GM18861 (cell line): ENCODE data around the gene BRD3OS.

Experiments used
- ATAC-seq: cut with Tn5 transposase; IDR thresholded peaks from one replicate; pipeline ENCODE4 v1.9.1; 2021; ENCODE audit not compliant: unreplicated experiment

BRD3OS gene

DNA sequence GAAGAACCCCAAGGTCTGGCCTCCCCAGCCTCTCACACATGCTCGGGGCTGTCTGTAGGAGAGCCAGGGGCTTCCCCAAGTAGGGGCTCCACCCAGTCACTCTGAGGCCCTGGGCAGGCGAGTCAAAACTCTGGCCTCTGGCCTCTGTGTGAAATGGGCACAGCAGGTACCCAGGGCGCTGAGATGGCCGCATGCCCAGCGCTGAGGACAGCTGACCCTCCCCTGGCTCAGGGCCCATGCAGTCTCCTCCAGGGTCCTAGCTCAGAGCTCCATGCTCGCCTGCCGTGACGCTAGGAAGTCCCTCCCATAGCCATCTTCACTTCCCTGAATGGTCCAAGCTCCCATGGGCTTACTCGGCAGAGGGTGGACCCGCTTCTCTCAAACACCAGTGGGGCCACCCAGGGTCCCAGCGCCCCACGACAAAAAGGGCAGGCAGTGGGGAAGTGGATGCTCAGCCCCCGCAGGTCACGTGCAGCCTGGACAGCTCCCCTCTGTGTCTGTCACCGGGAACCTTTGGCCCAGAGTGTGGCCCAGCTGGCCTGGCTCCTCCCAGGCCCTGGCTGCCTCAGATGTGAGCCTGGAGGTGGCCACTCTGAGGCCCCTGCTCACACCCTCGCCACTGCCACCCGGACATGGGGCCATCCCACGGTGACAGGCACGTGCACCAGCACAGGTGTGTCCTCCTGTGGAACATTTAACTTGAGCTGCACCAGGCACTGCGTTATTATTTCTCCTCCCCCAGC is 21.0 kb upstream of the BRD3OS start:
- no peak for ATAC-seq

DNA sequence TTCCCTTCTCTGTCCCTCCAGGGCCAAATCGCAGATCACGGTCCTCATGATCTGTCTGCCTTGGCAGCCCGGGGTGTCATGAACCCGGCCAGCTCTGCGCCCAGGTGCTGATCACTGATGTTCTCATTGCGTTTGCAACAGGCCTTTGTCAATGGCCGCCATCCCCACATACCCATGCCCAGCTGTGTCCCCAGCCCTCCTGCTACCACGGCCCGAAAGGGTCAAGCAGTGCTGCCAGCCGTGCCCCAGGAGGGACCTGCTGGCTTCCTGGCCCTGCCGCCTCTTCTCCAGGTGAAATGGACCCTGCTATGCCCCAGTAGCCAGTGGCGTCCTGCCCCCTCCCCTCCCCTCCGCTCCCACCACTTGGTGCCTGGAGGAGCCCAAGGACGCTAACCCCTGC is 20.4 kb upstream of the BRD3OS start:
- no peak for ATAC-seq

DNA sequence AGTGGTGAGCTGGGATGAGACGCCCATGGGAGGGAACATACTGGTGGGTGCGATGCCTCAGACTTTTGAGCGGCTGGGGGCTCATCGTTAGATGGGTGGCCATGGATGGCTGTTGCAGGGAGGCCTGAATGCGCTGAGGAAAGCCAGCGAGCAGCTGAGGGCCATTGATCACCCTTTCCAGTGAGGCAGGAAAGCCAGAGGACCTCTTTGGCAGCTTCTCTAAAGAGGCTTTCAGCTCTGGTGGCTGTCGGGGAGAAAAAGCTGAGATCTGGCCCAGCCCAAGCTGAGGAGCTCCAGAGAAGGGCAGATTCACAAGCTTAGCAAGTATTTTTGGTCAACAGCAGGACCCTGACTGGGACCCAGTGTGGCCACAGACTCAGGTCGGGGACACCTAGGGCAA is 19.9 kb upstream of the BRD3OS start:
- ATAC-seq, result no peak

DNA sequence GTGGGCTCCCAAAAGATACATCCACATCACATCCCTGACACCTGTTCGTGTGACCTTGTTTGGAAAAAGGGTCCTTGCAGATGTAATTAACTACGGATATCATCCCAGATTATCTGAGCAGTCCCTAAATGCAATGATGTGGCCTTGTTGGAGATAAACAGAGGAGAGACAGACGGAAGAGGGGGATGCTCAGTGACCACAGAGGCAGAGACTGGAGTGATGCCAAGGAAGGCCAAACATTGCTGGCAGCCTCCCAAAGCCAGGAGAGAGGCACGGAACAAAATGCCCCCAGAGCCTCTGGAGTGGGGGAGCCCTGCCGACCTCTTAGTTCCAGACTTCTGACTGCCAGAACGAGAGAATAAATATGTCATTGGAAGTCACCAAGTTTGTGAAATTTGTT is 18.1 kb upstream of the BRD3OS start:
- ATAC-seq, result no peak

DNA sequence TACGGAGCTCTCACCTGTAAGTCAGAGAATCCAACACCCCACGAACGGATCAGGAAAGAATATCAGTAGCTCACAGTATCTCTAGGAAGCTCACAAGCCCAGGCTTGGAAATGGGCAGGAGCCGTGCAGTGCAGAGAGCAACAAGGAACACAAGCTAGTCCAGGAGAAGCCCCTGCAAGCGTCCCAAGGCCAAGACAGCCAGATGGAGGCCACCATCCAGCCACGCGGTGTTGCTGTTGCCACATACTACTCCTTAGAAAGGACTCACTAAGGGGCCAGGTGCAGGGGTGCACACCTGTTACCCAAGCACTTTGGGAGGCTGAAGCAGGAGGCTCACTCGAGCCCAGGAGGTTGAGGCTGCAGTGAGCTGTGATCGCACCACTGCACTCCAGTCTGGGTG is 17.7 kb upstream of the BRD3OS start:
- no peak for ATAC-seq

DNA sequence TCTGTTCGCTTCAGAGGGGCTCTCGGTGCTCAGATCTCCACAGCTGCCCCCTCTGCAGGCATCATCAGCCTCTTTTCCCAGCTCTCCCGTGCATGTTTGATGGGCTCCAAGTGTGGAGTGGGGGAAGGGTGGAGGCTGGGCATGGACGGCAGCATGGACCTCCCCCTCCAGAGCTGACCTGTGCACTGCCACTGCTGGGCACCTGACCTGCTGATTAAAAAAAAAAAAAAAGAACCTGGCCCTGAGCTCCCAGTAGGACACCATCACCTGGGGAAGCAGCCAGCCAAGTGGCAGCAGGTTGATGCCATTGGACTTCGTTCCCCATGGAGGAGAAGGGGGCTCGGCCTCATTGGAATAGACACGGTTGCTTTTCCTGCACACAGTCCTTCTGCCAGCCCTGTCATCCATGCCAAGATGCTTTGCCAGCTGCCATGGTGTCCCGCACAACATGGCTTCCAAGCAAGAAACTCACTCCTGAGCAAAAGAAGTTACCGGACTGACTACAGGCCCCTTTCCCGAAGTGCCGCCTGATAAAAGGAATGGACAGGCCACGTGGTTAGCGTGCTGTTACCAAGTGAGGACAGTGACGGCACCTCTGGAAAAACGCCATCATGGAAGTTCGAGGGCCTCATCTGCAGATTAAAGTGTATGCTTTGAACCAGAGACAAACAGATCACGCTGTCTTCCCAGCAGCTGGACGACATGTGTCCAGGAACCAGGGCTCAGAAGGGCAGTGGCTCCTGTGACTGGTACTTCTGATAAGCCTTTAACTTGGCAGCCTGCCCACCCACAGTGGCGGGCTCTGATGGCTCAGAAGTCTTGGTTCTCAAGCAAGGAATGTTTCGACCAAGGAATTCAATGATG is 14.7 kb upstream of the BRD3OS start:
- ATAC-seq, result no peak

DNA sequence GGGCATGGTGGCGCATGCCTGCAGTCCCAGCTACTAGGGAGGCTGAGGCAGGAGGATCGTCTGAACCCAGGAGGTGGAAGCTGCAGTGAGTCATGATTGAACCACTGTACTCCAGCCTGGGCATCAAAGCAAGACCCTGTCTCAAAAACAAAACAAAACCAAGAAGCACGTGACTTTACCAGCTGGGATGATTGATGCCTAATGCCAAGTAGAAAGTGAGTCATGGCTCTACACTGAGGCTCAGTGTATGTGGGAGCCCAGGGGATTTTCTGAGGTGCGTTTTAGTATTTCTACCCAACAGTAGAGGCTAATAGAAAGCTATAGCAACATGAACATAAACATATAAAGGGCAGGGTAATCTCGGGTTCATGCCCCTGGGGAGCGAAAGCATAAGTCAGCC is 13.9 kb upstream of the BRD3OS start:
- ATAC-seq, result no peak

DNA sequence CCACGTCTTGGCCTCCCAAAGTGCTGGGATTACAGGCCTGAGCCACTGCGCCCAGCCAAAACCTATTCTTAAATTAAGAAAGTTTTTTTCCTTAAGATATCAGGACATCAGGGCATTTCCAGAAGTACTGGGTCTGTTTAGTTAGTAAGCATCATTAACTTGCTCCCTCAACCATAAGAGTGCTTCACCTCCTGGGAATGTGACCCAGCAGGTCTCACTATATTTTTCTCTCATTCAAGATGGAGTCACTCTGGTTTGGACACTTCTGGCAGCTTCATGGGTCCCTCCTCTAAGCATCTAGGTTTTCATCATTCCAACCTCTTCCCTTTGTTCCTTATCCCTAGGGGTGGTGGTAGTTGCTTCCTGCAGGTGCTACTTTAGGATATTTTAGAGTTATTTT is 10.3 kb upstream of the BRD3OS start:
- ATAC-seq, result no peak

DNA sequence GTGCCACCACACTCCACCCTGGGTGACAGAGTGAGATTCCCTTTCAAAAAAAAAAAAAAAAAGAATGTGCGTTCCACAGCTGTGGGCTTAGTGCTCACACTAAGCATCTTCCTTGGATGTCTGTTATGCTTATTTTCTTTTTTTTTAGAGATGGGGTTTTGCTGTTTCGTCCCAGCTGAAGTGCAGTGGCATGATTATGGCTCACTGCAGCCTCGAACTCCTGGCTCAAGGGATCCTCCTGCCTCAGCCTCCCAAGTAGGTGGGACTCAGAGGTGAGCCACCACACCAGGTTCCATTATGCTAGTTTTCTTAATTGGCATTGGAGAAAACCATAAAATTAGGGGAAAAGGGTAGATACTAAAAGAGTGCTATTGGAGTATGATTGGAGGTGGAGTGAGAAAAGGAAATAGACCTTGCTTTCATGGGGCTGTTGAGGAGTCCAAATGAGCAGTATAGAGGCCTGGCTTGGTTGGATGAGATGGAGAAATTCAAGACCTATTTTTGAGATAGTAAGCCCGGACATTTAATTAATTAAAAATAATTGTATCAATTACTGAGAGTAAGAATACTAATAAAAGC is 978 bp upstream of the BRD3OS start:
- no peak for ATAC-seq

DNA sequence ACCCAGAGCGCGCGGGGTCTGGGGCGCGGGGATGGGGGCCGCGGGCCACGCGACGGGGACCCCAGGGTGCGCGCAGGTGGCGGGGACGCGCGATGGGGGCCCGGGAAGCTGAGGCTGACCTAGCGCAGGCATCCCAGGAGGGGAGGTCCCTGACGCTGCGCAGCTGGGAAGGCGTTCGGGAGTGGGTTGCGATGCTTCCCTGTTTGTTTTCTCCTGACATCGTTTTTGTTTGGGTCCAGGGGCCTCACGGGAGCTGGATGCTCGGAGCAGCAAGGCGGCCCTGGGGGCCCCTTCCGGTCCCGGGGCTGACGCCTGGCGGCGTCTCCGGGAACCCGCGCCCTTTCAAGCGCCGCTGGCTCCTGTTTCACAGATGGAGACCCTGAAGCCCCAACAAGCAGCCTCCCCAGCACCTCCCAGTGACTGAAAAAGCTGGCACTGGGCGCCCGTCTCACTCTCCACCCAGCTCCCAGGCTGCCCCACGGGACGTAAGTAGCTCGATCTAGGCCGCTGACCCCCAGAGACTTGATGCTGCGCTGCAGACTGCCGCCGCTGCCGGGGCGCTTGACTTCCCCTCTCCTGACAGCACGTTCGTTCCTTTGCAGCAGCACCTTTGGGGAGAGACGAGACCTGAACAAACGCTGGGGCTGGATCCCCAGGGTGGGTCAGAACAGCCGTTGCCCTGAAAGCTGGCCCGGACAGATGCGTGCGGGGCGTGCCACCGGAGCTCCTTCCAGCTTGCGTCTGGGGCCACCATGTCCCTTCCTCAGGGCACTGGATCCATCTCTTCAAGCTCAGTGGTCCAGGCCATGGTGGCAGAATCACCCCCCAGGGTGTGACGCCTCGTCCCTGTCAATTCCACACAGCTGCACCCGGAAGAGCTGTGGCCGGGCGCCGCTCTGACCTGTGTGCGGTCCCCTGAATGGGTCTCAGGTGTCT is 593 bp downstream of the BRD3OS start:
- peak; percentile 31 for ATAC-seq

DNA sequence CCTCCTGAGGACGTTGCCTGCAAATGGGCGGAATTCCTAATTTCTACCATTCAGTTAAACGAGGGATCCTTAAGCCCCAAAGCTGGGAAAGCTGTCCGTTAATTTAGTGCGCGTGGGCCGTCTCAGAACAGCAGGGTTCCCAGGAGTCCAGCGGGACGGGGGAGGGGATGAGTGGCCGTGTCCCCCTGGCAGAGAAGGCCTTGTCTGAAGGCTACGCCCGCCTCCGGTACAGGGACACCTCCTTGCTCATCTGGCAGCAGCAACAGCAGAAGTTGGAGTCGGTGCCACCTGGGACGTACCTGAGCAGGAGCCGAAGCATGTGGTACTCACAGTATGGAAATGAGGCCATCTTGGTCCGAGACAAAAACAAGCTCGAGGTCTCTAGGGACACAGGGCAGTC is 1.3 kb downstream of the BRD3OS start:
- ATAC-seq, result no peak

DNA sequence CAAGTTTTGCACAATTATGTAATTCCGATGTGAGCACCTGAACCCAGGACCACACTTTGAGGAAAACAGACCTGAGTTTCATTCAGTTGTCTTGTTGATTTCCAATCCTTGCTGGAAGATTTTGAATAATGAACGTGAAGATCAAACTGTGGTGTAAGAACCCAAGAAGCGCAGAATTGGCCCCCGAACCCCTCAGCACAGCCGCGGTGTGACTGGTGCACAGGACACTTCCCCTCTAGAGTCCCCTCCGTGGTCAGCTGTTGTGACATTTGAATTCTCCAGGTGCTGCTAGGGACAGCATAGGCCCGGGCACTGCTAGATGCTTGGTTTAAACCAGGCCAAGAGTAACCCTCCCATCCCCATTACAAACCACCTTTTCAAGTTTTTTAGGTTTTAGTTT is 1.7 kb downstream of the BRD3OS start:
- ATAC-seq, result no peak

DNA sequence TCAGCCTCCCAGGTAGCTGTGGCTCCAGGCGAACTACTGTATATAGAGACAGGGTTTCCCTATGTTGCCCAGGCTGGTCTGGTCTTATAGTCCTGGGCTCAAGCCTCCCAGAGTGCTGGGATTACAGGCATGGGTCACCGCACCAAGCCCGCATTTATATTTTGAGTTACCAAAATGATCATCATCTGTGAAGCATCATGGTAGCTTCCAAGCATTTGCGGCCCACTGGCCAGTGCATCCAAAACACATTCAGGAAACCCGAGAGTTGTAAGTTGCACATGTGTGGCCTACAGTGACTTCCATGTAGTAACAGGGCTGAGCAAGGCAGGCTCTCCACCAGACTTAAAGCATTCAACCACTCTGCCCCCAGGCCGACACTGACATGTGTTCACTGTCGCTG is 2.3 kb downstream of the BRD3OS start:
- ATAC-seq, result no peak

DNA sequence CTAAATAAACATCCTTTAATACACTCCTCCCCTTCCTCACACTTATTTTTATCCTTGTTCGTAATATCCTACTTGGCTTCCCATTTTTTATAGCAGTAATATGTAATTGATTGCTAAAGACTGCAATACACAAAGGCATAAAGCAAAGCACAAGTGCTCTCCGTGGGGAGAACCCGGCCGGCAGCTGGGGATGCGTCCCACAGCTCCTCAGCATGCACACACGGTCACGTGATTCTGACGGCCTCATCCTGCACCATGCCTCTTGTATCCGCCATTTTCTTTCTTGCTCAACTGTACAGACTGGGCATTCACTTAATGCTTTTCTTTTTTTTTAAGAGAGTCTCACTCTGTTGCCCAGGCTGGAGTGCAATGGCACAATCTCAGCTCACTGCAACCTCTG is 2.8 kb downstream of the BRD3OS start:
- ATAC-seq, result no peak

DNA sequence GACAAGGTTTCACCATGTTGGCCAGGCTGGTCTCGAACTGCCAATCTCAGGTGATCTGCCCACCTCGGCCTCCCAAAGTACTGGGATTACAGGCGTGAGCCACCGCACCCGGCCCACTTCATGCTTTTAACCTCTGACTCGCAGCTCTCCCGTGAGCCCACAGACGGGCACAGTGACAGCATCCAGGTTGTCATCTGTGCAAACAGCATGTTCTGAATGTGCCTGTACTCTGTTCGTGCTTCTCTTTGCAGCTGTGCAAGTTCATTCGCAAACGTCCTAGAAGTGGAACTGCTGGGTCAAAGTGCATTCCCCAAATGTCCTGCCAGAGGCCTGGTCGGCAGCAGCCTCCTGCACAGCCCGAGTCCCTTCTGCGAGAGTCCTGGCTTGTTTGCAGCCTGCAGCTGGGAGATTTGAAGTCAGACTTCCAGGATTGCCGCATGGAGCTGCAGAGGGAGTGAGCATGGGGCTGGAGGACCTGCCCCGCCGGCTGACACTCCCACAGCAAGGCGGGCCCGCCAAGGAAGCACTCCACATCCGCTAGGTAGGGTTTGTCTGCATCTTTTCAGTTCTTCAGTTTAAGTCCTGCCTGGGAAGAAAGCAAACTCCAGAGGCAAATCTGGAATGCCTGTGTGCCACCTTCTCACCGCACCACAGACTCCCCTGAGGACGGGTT is 3.4 kb downstream of the BRD3OS start:
- no peak for ATAC-seq

DNA sequence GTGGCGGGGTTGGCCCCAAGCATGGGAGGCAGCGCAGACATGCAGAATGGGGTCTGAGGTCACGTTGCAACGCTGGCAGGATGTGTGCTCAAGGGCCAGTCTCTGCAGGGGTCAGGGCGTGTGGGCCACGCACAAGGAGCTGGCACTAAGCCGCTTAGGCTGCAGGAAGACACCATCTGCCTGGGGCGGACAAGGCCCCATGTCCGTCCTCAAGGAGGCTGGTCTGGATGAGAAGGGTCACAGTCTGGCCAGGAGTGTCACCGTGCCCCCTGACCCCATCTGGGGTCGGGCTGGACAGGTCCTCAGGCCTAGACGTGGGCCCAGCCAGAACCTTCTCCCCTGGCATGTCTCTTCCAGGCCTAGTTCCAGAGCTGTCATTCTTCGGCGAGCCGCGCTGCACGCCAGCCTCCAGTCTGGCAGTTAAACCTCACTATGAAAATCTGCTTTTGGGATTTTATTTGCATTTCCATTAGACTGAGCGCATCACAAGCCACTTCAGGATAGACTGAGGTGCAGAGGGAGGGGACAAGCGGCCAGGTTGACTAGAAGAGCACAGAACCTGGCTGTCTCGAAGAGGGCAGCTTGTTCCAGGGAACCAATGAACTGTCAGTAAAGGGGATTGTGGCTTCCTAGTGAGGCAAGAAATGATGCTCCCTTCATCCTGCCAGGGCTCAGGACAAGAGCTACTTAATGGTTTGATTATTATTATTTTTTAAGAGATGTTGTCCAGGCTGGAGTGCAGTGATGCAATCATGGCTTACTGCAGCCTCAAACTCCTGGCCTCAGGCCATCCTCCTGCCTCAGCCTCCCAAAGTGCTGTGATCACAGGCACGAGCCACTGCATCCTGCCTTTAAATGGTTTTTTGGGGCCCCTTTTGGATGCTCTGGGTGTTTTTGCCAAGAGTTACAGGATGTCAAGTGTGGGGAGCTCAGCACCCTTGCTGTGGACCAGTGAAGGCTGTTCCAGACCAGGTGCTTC is 4.3 kb downstream of the BRD3OS start:
- ATAC-seq, result no peak

DNA sequence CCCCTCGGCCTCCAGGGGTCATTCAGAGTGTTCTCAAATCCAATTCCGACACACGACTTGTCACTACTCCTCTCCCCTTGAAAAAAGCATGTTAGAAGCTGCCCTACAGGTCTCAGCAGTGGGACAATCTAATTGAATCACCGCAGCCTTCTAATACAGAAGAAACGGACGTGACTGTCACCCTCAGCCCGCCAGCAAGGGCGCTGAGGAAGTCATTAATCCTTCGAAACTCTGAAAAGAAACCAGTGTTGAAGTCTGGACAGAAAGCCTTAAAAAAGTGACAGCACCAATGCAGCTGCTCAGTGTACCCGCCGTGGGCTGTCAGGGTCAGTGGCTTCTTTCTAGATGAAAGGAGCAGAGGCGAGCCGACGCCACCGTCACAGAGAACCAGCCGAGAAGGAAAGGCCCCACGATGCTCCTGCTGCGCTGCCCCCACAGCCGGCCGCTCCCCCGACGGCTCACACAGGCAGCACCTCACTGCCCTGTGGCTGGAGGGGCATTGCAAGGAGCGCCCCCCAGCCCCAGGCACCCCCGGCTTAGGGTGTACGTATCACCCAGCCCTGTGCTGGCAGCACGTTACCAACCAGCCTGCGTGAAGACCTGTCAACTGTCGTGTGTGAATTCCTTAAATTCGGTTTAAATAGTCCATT is 5.7 kb downstream of the BRD3OS start:
- no peak for ATAC-seq

DNA sequence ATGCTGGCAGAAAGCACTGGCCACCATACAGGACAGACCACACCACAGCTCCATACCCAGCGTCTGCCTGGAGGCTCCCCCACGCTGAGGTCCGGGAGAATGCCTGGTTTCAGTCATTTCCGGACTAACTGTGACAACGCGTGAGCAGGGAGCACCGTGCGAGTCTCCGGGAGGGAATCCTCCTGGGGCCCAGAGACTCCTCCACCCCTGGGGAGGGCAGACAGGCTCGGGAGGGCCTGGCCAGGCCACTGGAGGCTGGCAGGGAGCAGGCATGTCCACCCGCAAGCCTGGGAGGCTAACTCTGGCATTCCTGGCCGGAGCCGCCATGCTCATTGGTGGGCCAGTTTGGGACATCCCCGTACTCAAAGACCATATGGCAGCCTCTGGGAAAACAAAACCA is 6.5 kb downstream of the BRD3OS start:
- ATAC-seq, result no peak
